Testis (tissue), 2 donors: Measurements from ENCODE around the gene GMCL2.

Source experiments
- POLR2A ChIP-seq: fragments of 450-650 bp; IDR thresholded peaks from one replicate; pipeline ENCODE4 v1.6.1; 2017; ENCODE audit warnings: antibody characterized with exemption, mild to moderate bottlenecking, moderate library complexity
- TF ChIP-seq, protein P1 (sequence below), 3 experiments: fragments of 450-650 bp in 2 of 3; fragments of 200-600 bp in 1 of 3; sonication (generic) in 1 of 3; IDR thresholded peaks; one replicate each; pipeline ENCODE4 v1.5.1; 2016 to 2019; ENCODE audit warnings: antibody characterized with exemption in 3 of 3, mild to moderate bottlenecking in 2 of 3, moderate library complexity in 1 of 3

- TF ChIP-seq, protein P1, sequence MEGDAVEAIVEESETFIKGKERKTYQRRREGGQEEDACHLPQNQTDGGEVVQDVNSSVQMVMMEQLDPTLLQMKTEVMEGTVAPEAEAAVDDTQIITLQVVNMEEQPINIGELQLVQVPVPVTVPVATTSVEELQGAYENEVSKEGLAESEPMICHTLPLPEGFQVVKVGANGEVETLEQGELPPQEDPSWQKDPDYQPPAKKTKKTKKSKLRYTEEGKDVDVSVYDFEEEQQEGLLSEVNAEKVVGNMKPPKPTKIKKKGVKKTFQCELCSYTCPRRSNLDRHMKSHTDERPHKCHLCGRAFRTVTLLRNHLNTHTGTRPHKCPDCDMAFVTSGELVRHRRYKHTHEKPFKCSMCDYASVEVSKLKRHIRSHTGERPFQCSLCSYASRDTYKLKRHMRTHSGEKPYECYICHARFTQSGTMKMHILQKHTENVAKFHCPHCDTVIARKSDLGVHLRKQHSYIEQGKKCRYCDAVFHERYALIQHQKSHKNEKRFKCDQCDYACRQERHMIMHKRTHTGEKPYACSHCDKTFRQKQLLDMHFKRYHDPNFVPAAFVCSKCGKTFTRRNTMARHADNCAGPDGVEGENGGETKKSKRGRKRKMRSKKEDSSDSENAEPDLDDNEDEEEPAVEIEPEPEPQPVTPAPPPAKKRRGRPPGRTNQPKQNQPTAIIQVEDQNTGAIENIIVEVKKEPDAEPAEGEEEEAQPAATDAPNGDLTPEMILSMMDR (IDR thresholded peaks at IDR 0.05) = no peak
- no peak for TF ChIP-seq POLR2A
These were observed 26.6 kb upstream of the GMCL2 start for GRCh38 chr5:178213748-178214151.
